Measurements from ENCODE around the gene MAN2B1. TPM values are rescaled to one million over a fixed set of nuclear protein-coding genes. Genes with fewer than 3 reads are reported as not detected.

MAN2B1 gene
- polyA plus RNA-seq, 3 donors, result 218 to 305 (median 295) TPM

DNA sequence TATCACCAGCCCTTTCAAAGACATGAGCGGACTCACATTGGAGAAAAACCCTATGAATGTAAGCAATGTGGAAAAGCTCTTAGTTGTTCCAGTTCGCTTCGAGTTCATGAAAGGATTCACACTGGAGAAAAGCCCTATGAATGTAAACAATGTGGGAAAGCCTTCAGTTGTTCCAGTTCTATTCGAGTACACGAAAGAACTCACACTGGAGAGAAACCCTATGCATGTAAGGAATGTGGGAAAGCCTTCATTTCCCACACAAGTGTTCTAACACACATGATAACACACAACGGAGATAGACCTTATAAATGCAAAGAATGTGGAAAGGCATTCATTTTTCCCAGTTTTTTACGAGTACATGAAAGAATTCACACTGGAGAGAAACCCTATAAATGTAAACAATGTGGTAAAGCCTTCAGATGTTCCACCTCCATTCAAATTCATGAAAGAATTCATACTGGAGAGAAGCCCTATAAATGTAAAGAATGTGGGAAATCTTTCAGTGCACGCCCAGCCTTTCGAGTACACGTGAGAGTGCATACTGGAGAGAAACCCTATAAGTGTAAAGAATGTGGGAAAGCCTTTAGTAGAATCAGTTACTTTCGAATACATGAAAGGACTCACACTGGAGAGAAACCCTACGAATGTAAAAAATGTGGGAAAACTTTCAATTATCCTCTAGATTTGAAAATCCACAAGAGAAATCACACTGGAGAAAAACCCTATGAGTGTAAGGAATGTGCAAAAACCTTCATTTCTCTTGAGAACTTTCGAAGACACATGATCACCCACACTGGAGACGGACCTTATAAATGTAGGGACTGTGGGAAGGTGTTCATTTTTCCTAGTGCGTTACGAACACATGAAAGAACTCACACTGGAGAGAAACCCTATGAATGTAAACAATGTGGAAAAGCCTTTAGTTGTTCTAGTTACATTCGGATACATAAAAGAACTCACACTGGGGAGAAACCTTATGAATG is 38.2 kb downstream of the MAN2B1 start:
- intact Hi-C loops (cut with micrococcal nuclease), result no loop called here
- WGBS (ENCODE audit: insufficient coverage), result 100% methylated on average over 2 of the region's 17 CpGs

DNA sequence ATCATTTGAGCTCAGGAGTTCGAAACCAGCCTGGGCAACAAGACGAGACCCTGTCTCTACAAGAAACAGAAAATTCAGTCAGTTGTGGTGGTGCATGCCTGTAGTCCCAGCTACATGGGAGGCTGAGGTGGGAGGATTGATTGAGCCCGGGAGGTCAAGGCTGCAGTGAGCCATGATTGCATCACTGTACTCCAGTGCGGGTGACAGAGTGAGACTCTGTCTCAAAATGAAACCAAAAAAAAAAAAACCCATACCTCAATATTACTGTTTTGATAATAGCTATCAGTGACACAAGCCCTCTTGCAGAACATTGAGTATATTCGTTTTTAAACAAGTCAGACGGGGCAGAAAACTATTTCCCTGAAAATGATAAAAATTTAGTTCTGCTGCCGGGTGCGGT is 39.6 kb downstream of the MAN2B1 start:
- peaks cover 58 to 85% of the 10 kb centered on the region in 2 donors for H3K36me3 Mint-ChIP-seq

More for the DNA sequence above, 38.2 kb downstream of the MAN2B1 start:
- no peak overlapping the region for H3K4me3 Mint-ChIP-seq
- H3K27ac Mint-ChIP-seq, result no peak overlapping the region
- no peak for DNase-seq
- peaks cover 22 to 37% of the 10 kb centered on the region in 2 donors for H3K9me3 ChIP-seq (replicated peaks in 1 of 2; ENCODE audit: control insufficient read depth in 1 of 2, insufficient read depth in 1 of 2, low read length in 2 of 2)
- peaks cover 46 to 81% of the 10 kb centered on the region in 2 donors for H3K36me3 ChIP-seq (replicated peaks in 1 of 2; ENCODE audit: control insufficient read depth in 1 of 2, insufficient read depth in 2 of 2, low read length in 2 of 2)
- H3K27me3 ChIP-seq (ENCODE audit: control insufficient read depth in 2 of 2, insufficient read depth in 2 of 2, low read length in 2 of 2), result no peaks in the 10 kb centered on the region
- peaks cover 61 to 91% of the 10 kb centered on the region in 2 donors for H3K36me3 Mint-ChIP-seq
- H3K4me2 ChIP-seq (replicated peaks; ENCODE audit: extremely low read depth, low read length, poor library complexity, severe bottlenecking), result no peak overlapping the region
- no peaks in the 10 kb centered on the region for H3K4me1 ChIP-seq (ENCODE audit: control insufficient read depth in 1 of 2, insufficient read depth in 2 of 2, low read length in 2 of 2)
- H3K9ac ChIP-seq (ENCODE audit: insufficient read depth, low read length, poor library complexity, severe bottlenecking), result no peak overlapping the region
- H3K27me3 Mint-ChIP-seq (ENCODE audit: low read depth in 3 of 3), result no peaks in the 10 kb centered on the region
- H3K79me2 ChIP-seq (ENCODE audit: insufficient read depth, low read length), result peaks cover 3% of the 10 kb centered on the region
- H3K4me3 ChIP-seq (replicated peaks in 1 of 3; ENCODE audit: low read depth in 2 of 3, low read length in 3 of 3), result peak overlapping the region in 1 of 3 experiments; percentile 5
- H3K4me1 Mint-ChIP-seq, result no peaks in the 10 kb centered on the region
- TF ChIP-seq, protein P1, sequence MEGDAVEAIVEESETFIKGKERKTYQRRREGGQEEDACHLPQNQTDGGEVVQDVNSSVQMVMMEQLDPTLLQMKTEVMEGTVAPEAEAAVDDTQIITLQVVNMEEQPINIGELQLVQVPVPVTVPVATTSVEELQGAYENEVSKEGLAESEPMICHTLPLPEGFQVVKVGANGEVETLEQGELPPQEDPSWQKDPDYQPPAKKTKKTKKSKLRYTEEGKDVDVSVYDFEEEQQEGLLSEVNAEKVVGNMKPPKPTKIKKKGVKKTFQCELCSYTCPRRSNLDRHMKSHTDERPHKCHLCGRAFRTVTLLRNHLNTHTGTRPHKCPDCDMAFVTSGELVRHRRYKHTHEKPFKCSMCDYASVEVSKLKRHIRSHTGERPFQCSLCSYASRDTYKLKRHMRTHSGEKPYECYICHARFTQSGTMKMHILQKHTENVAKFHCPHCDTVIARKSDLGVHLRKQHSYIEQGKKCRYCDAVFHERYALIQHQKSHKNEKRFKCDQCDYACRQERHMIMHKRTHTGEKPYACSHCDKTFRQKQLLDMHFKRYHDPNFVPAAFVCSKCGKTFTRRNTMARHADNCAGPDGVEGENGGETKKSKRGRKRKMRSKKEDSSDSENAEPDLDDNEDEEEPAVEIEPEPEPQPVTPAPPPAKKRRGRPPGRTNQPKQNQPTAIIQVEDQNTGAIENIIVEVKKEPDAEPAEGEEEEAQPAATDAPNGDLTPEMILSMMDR (IDR thresholded peaks at IDR 0.05), result no peak
- H3K9me3 Mint-ChIP-seq, result peaks cover 27 to 47% (median 41%) of the 10 kb centered on the region in 7 donors
- H4K20me1 ChIP-seq (ENCODE audit: insufficient read depth, low read length), result peaks cover 4% of the 10 kb centered on the region
- H3K27ac ChIP-seq (ENCODE audit: low read depth in 1 of 2, low read length in 2 of 2), result no peak overlapping the region
- no peak overlapping the region for H2AFZ ChIP-seq (ENCODE audit: insufficient read depth, low read depth, low read length, poor library complexity, severe bottlenecking)

More for the DNA sequence above, 39.6 kb downstream of the MAN2B1 start:
- H3K27ac Mint-ChIP-seq, result no peak overlapping the region
- Histone ChIP-seq H3K79me2 (ENCODE audit: insufficient read depth, low read length) (peaks cover 10% of the 10 kb centered on the region), H3K9me3 (replicated peaks in 1 of 2; ENCODE audit: control insufficient read depth in 1 of 2, insufficient read depth in 1 of 2, low read length in 2 of 2) (peaks cover 22 to 37% of the 10 kb centered on the region in 2 donors), H3K4me2 (replicated peaks; ENCODE audit: extremely low read depth, low read length, poor library complexity, severe bottlenecking) (no peak overlapping the region), H3K4me1 (ENCODE audit: control insufficient read depth in 1 of 2, insufficient read depth in 2 of 2, low read length in 2 of 2) (no peaks in the 10 kb centered on the region), H4K20me1 (ENCODE audit: insufficient read depth, low read length) (peaks cover 15% of the 10 kb centered on the region), H2AFZ (ENCODE audit: insufficient read depth, low read depth, low read length, poor library complexity, severe bottlenecking) (no peak overlapping the region), H3K36me3 (replicated peaks in 1 of 2; ENCODE audit: control insufficient read depth in 1 of 2, insufficient read depth in 2 of 2, low read length in 2 of 2) (peaks cover 46 to 85% of the 10 kb centered on the region in 2 donors), H3K27me3 (ENCODE audit: control insufficient read depth in 2 of 2, insufficient read depth in 2 of 2, low read length in 2 of 2) (no peaks in the 10 kb centered on the region), H3K4me3 (replicated peaks in 1 of 3; ENCODE audit: low read depth in 2 of 3, low read length in 3 of 3) (no peak overlapping the region), H3K27ac (ENCODE audit: low read depth in 1 of 2, low read length in 2 of 2) (no peak overlapping the region), H3K9ac (ENCODE audit: insufficient read depth, low read length, poor library complexity, severe bottlenecking) (no peak overlapping the region)
- 83% methylated on average over 6 of the region's 8 CpGs for WGBS (ENCODE audit: insufficient coverage)
- no peaks in the 10 kb centered on the region for H3K27me3 Mint-ChIP-seq (ENCODE audit: low read depth in 3 of 3)
- no peak overlapping the region for H3K4me3 Mint-ChIP-seq
- no peaks in the 10 kb centered on the region for H3K4me1 Mint-ChIP-seq
- intact Hi-C loops (cut with micrococcal nuclease), result no loop called here
- no peak for DNase-seq
- TF ChIP-seq, protein P1 (IDR thresholded peaks at IDR 0.05), result no peak
- H3K9me3 Mint-ChIP-seq, result peaks cover 27 to 47% (median 41%) of the 10 kb centered on the region in 7 donors

Data from CD14-positive monocyte (primary cell).